GM23248 (cell line): ENCODE data around the gene CHRM1.

ENCODE experiments used
- EZH2 ChIP-seq: fragments of 200-600 bp; sonication (generic); IDR thresholded peaks from 2 replicates; pipeline ENCODE4 v1.6.1; 2018; ENCODE audit warnings: antibody characterized with exemption, mild to moderate bottlenecking; ENCODE audit not compliant: insufficient read depth, poor library complexity, severe bottlenecking
- EZH2phosphoT487 ChIP-seq: fragments of 200-600 bp; sonication (generic); IDR thresholded peaks from 2 replicates; pipeline ENCODE4 v1.6.1; 2018; ENCODE audit warnings: antibody characterized with exemption, moderate library complexity, mild to moderate bottlenecking, low read depth; ENCODE audit not compliant: insufficient read depth

DNA sequence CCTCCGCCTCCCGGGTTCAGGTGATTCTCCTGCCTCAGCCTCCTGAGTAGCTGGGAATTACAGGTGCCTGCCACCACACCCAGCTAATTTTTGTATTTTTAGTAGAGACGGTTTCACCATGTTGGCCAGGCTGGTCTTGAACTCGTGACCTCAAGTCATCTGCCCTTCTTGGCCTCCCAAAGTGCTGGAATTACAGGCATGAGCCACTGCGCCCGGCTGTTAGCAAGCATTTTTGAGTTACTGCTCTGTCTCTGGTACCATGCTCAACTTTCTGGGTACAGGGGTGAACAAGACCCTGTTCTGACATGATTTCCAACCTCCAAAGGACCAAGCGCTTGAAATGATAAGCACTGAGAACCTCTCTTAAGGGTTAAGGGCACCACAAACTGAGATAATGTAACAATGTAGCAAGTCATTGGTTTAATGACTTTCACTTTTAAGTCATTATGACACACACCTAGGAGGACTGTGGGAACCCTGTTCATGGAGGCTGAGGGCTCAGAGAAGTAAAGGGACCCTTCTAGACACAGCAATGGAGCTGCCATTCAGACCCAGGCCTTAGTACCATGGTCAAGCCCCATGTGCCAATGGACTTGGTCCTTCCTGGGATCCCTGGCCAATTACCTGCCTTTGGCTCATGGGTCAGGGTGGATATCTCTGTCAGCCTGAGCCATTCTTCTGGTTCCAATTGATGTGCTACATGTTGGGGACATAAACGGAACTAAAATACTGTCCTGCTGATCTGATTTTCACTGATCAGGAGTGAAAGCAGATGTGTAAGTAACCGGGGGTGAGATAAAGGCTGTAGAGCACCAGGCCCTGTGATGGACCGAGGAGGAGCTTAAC lies 28.9 kb downstream of the CHRM1 start:
- TF ChIP-seq EZH2 (no peak), EZH2phosphoT487 (no peak)
